Osteocyte (in vitro differentiated cells): ENCODE data around the gene COPA. TPM values are rescaled to one million over a fixed set of nuclear protein-coding genes. Genes with fewer than 3 reads are reported as not detected.

Source experiments
- DNase-seq: peaks from one replicate; pipeline ENCODE4 v3.0.0; 2021; ENCODE audit warnings: mixed read lengths; ENCODE audit not compliant: unreplicated experiment; ENCODE audit errors: extremely low spot score
- H3K27ac Mint-ChIP-seq: one replicate; pipeline ENCODE4 v1.8.0; 2021; ENCODE audit warnings: mild to moderate bottlenecking, mixed read lengths; ENCODE audit not compliant: unreplicated experiment
- H3K27me3 Mint-ChIP-seq: one replicate; pipeline ENCODE4 v1.8.0; 2021; ENCODE audit warnings: mixed read lengths; ENCODE audit not compliant: unreplicated experiment
- H3K36me3 Mint-ChIP-seq: one replicate; pipeline ENCODE4 v1.8.0; 2021; ENCODE audit warnings: mixed read lengths; ENCODE audit not compliant: unreplicated experiment
- H3K4me1 Mint-ChIP-seq: one replicate; pipeline ENCODE4 v1.8.0; 2021; ENCODE audit warnings: mixed read lengths; ENCODE audit not compliant: unreplicated experiment
- H3K4me3 Mint-ChIP-seq: one replicate; pipeline ENCODE4 v1.8.0; 2021; ENCODE audit warnings: mild to moderate bottlenecking, moderate library complexity, mixed read lengths; ENCODE audit not compliant: unreplicated experiment
- H3K9me3 Mint-ChIP-seq: one replicate; pipeline ENCODE4 v1.8.0; 2021; ENCODE audit warnings: mixed read lengths; ENCODE audit not compliant: unreplicated experiment
- total RNA-seq: library from RNA; stranded (reverse); gene quantifications from 2 replicates; pipeline ENCODE4 v1.2.1, GENCODE V29; 2021
- TF ChIP-seq, protein P1 (sequence below): fragments of 200-600 bp; sonication (generic); IDR thresholded peaks from 2 replicates; pipeline ENCODE4 v1.5.0; 2021; ENCODE audit warnings: antibody characterized with exemption, mild to moderate bottlenecking, moderate library complexity

COPA gene
- total RNA-seq, 1 donor from 2014 or later = 241 TPM

DNA sequence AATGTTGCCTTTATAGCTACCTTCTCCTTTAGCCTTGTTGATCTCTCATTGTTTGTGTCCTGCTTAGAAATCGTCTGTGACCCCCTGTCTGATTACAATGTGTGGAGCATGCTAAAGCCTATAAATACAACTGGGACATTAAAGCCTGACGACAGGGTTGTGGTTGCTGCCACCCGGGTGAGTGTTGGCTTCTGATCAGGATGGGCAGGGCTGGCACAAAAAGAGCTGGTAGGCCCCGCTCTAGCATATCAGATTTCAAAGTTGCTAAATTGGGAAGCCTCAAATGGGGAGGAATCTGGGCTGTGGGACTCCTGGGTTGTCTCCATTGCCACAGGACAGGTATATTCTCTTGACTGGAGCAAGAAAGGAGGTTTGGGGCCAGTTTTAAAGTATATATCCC is 8.6 kb upstream of the COPA start:
- Mint-ChIP-seq H3K27ac (no peak overlapping the region), H3K4me1 (no peaks in the 10 kb centered on the region), H3K36me3 (peaks cover 51% of the 10 kb centered on the region), H3K4me3 (no peak overlapping the region), H3K9me3 (no peaks in the 10 kb centered on the region), H3K27me3 (no peaks in the 10 kb centered on the region)
- DNase-seq = no peak
- TF ChIP-seq, protein P1, sequence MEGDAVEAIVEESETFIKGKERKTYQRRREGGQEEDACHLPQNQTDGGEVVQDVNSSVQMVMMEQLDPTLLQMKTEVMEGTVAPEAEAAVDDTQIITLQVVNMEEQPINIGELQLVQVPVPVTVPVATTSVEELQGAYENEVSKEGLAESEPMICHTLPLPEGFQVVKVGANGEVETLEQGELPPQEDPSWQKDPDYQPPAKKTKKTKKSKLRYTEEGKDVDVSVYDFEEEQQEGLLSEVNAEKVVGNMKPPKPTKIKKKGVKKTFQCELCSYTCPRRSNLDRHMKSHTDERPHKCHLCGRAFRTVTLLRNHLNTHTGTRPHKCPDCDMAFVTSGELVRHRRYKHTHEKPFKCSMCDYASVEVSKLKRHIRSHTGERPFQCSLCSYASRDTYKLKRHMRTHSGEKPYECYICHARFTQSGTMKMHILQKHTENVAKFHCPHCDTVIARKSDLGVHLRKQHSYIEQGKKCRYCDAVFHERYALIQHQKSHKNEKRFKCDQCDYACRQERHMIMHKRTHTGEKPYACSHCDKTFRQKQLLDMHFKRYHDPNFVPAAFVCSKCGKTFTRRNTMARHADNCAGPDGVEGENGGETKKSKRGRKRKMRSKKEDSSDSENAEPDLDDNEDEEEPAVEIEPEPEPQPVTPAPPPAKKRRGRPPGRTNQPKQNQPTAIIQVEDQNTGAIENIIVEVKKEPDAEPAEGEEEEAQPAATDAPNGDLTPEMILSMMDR = no peak

DNA sequence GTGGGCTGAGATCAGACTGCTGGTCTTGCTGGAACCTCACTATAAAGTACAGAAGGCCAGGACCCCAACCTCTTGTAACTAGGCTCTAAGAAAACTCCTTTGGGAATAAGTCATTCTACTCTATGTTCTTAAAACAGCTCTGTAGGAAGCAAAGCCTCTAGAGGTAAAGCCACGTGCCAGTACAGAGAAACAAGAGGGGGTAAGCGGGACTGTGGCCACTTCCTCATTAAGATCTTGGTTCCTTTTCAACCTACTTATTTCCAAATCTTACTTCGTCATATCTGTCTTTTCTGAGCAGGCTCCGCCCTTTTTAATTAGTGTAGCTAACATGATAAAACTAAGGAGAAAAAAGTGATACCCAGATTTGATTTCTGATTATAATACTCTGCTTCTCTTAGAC is 3.9 kb upstream of the COPA start:
- Mint-ChIP-seq H3K36me3 (peaks cover 28% of the 10 kb centered on the region), H3K4me1 (peaks cover 16% of the 10 kb centered on the region), H3K27ac (no peak overlapping the region), H3K9me3 (no peaks in the 10 kb centered on the region), H3K27me3 (no peaks in the 10 kb centered on the region), H3K4me3 (no peak overlapping the region)
- TF ChIP-seq, protein P1 = no peak
- DNase-seq = no peak

DNA sequence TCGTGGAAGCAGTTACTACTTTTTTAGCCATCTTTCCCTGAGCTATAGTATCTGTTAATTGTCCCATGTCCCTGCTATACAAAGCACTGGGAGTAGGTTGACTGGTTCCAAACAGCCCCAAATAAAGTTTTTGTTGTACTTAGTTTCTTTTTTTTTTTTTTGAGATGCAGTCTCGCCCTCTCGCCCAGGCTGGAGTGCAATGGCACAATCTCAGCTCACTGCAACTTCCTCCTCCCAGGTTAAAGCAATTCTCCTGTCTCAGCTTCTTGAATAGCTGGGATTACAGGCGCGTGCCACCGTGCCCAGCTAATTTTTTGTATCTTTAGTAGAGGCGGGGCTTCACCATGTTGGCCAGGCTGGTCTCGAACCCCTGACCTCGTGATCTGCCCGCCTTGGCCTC is 3.4 kb upstream of the COPA start:
- H3K4me3 Mint-ChIP-seq = no peak overlapping the region
- no peak overlapping the region for H3K27ac Mint-ChIP-seq
- H3K27me3 Mint-ChIP-seq = no peaks in the 10 kb centered on the region
- H3K4me1 Mint-ChIP-seq = peaks cover 21% of the 10 kb centered on the region
- H3K36me3 Mint-ChIP-seq = peaks cover 26% of the 10 kb centered on the region
- TF ChIP-seq, protein P1 = no peak
- DNase-seq = no peak
- no peaks in the 10 kb centered on the region for H3K9me3 Mint-ChIP-seq

DNA sequence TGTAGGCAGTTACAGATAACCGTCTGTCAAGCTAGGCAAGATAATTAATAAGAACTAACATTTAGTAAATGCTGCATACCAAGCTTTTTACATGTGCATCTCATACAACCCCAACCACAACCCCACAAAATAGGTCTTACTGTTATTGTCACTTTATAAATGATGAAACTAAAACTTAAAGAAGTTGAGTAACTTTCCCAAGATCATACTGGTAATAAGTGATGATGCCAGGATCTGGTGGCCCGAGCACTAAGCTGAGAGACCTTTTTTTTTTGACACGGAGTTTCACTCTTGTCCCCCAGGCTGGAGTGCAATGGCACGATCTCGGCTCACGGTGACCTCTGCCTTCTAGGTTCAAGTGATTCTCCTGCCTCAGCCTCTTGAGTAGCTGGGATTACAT is 1.9 kb upstream of the COPA start:
- H3K27me3 Mint-ChIP-seq = no peaks in the 10 kb centered on the region
- TF ChIP-seq, protein P1 = no peak
- no peaks in the 10 kb centered on the region for H3K9me3 Mint-ChIP-seq
- peaks cover 14% of the 10 kb centered on the region for H3K36me3 Mint-ChIP-seq
- peaks cover 34% of the 10 kb centered on the region for H3K4me1 Mint-ChIP-seq
- H3K27ac Mint-ChIP-seq = no peak overlapping the region
- no peak overlapping the region for H3K4me3 Mint-ChIP-seq
- DNase-seq = no peak

DNA sequence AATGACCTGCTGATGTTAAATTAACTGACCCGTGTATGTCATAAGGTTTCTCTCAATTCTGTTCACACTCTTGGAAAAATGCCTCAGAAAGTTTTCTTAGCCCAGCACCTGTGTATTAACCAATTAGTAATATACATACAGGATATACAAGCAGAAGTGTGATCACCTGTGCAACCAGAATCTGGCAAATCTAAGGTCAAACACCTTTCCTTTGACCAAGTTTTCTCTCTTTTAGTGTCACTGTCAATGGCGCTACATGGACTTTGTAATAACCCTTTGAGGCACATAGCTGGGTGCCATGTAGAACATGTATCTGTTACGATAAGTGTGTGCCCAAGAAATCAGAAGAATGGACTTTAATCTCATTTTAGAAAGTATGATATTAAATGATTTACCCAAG is 1.2 kb upstream of the COPA start:
- Mint-ChIP-seq H3K27ac (peak overlapping the region; percentile 100), H3K9me3 (no peaks in the 10 kb centered on the region), H3K4me1 (peaks cover 34% of the 10 kb centered on the region), H3K4me3 (peak overlapping the region; percentile 100), H3K36me3 (peaks cover 17% of the 10 kb centered on the region), H3K27me3 (no peaks in the 10 kb centered on the region)
- TF ChIP-seq, protein P1 = no peak
- DNase-seq = no peak
